HCT116 (cell line): ENCODE results near the gene C19orf25. TPM values are rescaled to one million over a fixed set of nuclear protein-coding genes. Genes with fewer than 3 reads are reported as not detected.

ENCODE experiments used
- ATAC-seq: fragments of 200-7000 bp; cut with Tn5 transposase; 2 replicates; pipeline ENCODE4 v1.9.1; 2020; ENCODE audit warnings: mild to moderate bottlenecking, moderate library complexity
- BruUV-seq: library from RNA; stranded (reverse); fragments of 400-500 nt; replicated peaks from 2 replicates; lab custom pipeline; 2021; lab: Mats Ljungman, UMichigan
- CTCF ChIA-PET: fragments of 300-600 bp; sonication (Branson Sonifier 250); formaldehyde crosslinking; loops from one replicate; lab custom pipeline; 2021; ENCODE audit warnings: antibody characterized with exemption; lab: Charles Lee
- POLR2A ChIA-PET: fragments of 300-600, 350-600 bp; sonication (Branson Sonifier 250); formaldehyde crosslinking; loops from one replicate; lab custom pipeline; 2021; ENCODE audit warnings: antibody characterized with exemption; lab: Charles Lee
- RAD21 ChIA-PET, 2 experiments: fragments of 300-600 bp; sonication (Branson Sonifier 250); formaldehyde crosslinking; loops; one replicate each; lab custom pipeline; 2023; ENCODE audit warnings: low total read pairs in 2 of 2; ENCODE audit not compliant: uncharacterized antibody in 2 of 2, unreplicated experiment in 2 of 2, low non-redundant PET in 1 of 2; lab: Charles Lee
- DNase-seq: peaks from one replicate; pipeline ENCODE4 v3.0.0-alpha.2; 2010; ENCODE audit warnings: low read depth, low spot score
- H2AFZ ChIP-seq: fragments of 200-600 bp; shearing (Covaris generic), sonication (generic); 2 replicates; pipeline ENCODE4 v1.6.1; 2017; ENCODE audit warnings: low read depth, mixed run types, mixed read lengths, antibody characterized with exemption, low read length; ENCODE audit not compliant: poor library complexity, severe bottlenecking
- H3K27ac ChIP-seq: 2 replicates; pipeline ENCODE4 v1.5.1; 2012; ENCODE audit warnings: low read depth, low read length
- H3K27me3 ChIP-seq: fragments of 200-600 bp; sonication (generic); 2 replicates; pipeline ENCODE4 v1.6.1; 2016; ENCODE audit warnings: mixed run types, low read length, mixed read lengths; ENCODE audit not compliant: insufficient read depth
- H3K36me3 ChIP-seq, 2 experiments: fragments of 200-500 bp in 1 of 2; fragments of 200-600 bp in 1 of 2; sonication (Bioruptor generic) in 1 of 2; sonication (generic) in 1 of 2; 2 replicates each; pipeline versions ENCODE4 v1.5.1 to v1.6.1; 2014 to 2016; ENCODE audit warnings: low read length in 2 of 2, inconsistent platforms in 1 of 2, mixed read lengths in 1 of 2, mixed run types in 1 of 2; ENCODE audit not compliant: insufficient read depth in 2 of 2, control insufficient read depth in 1 of 2
- H3K4me1 ChIP-seq, 2 experiments: fragments of 200-600 bp in 1 of 2; sonication (generic) in 1 of 2; 2 replicates each; pipeline versions ENCODE4 v1.5.1 to v1.6.1; 2012 to 2017; ENCODE audit warnings: low read length in 2 of 2, inconsistent platforms in 1 of 2, mild to moderate bottlenecking in 1 of 2, mixed read lengths in 1 of 2, mixed run types in 1 of 2, moderate library complexity in 1 of 2; ENCODE audit not compliant: insufficient read depth in 2 of 2, control insufficient read depth in 1 of 2
- H3K4me2 ChIP-seq: fragments of 200-600 bp; sonication (generic); 2 replicates; pipeline ENCODE4 v1.6.1; 2017; ENCODE audit warnings: mixed run types, low read length, mixed read lengths
- H3K4me3 ChIP-seq, 2 experiments: fragments of 200-600 bp in 1 of 2; sonication (generic) in 1 of 2; replicated peaks in 1 of 2; 2 replicates each; pipeline ENCODE4 v1.5.1; 2011 to 2016; ENCODE audit warnings: low read length in 2 of 2, control low read depth in 1 of 2, low read depth in 1 of 2, mild to moderate bottlenecking in 1 of 2, mixed read lengths in 1 of 2, mixed run types in 1 of 2
- H3K79me2 ChIP-seq: fragments of 200-600 bp; sonication (generic); 2 replicates; pipeline ENCODE4 v1.6.1; 2017; ENCODE audit warnings: mild to moderate bottlenecking, mixed run types, low read length, moderate library complexity, mixed read lengths; ENCODE audit not compliant: insufficient read depth
- H3K9ac ChIP-seq: fragments of 200-600 bp; sonication (generic); 2 replicates; pipeline ENCODE4 v1.6.1; 2016; ENCODE audit warnings: low read length, mixed read lengths
- H3K9me2 ChIP-seq: fragments of 200-600 bp; sonication (generic), shearing (Covaris generic); 2 replicates; pipeline ENCODE4 v1.6.1; 2017; ENCODE audit warnings: mixed run types, mild to moderate bottlenecking, moderate library complexity; ENCODE audit not compliant: insufficient read depth
- H3K9me3 ChIP-seq, 2 experiments: fragments of 200-500 bp in 1 of 2; fragments of 200-600 bp in 1 of 2; sonication (Bioruptor generic) in 1 of 2; sonication (generic) in 1 of 2; 2 replicates each; pipeline ENCODE4 v1.6.1; 2014 to 2017; ENCODE audit warnings: low read length in 2 of 2, mixed read lengths in 2 of 2, inconsistent platforms in 1 of 2, low read depth in 1 of 2, mild to moderate bottlenecking in 1 of 2, mixed run types in 1 of 2, moderate library complexity in 1 of 2; ENCODE audit not compliant: control insufficient read depth in 1 of 2, insufficient read depth in 1 of 2
- H4K20me1 ChIP-seq: fragments of 200-600 bp; sonication (generic), shearing (Covaris generic); 2 replicates; pipeline ENCODE4 v1.6.1; 2017; ENCODE audit warnings: mixed run types, mild to moderate bottlenecking, moderate library complexity; ENCODE audit not compliant: insufficient read depth
- CEBPB ChIP-seq: IDR thresholded peaks from 2 replicates; pipeline ENCODE4 v1.6.1; 2012; ENCODE audit warnings: low read depth
- CTCF ChIP-seq, 3 experiments: fragments of 200-600 bp in 1 of 3; sonication (generic) in 1 of 3; IDR thresholded peaks in 2 of 3; conservative IDR thresholded peaks in 1 of 3; 2 replicates each; pipeline ENCODE4 v1.5.1; 2012 to 2017; ENCODE audit warnings: low read depth in 2 of 3, low read length in 2 of 3, antibody characterized with exemption in 1 of 3, borderline replicate concordance in 1 of 3, control low read depth in 1 of 3, mild to moderate bottlenecking in 1 of 3, mixed read lengths in 1 of 3, mixed run types in 1 of 3, moderate library complexity in 1 of 3; ENCODE audit not compliant: insufficient read depth in 1 of 3
- EGR1 ChIP-seq: IDR thresholded peaks from 2 replicates; pipeline ENCODE4 v1.6.1; 2012; ENCODE audit warnings: low read depth
- ELF1 ChIP-seq: IDR thresholded peaks from 2 replicates; pipeline ENCODE4 v1.6.1; 2012; ENCODE audit warnings: low read depth, borderline replicate concordance
- EZH2phosphoT487 ChIP-seq: fragments of 200-600 bp; IDR thresholded peaks from 2 replicates; pipeline ENCODE4 v1.6.1; 2018; ENCODE audit warnings: antibody characterized with exemption, borderline replicate concordance
- FOSL1 ChIP-seq: IDR thresholded peaks from 2 replicates; pipeline ENCODE4 v1.6.1; 2012; ENCODE audit warnings: low read depth
- MAX ChIP-seq: IDR thresholded peaks from 2 replicates; pipeline ENCODE4 v1.6.1; 2012
- POLR2A ChIP-seq: IDR thresholded peaks from 2 replicates; pipeline ENCODE4 v1.7.0; 2011; ENCODE audit warnings: borderline replicate concordance; ENCODE audit not compliant: insufficient read depth, insufficient read length; ENCODE audit errors: extremely low read depth
- TCF7L2 ChIP-seq: IDR thresholded peaks from 2 replicates; pipeline ENCODE4 v1.7.0; 2011; ENCODE audit warnings: borderline replicate concordance, inconsistent platforms; ENCODE audit not compliant: insufficient read depth, insufficient read length; ENCODE audit errors: extremely low read depth
- YY1 ChIP-seq: IDR thresholded peaks from 2 replicates; pipeline ENCODE4 v1.6.1; 2011; ENCODE audit warnings: low read length, low read depth, moderate library complexity, mild to moderate bottlenecking; ENCODE audit not compliant: insufficient replicate concordance; ENCODE audit errors: extremely low read depth
- intact Hi-C: fragments of 100-400 bp; cut with micrococcal nuclease; formaldehyde crosslinking; loops from 2 replicates; pipeline ENCODE4 v1.10.0; 2022
- total RNA-seq: library from RNA; stranded (reverse); gene quantifications from one replicate; pipeline ENCODE4 v1.2.1, GENCODE V29; 2021; ENCODE audit not compliant: unreplicated experiment

Gene C19orf25
- total RNA-seq, 1 experiment from 2014 or later: 48.8 TPM

GRCh38 chr19:1471515-1472160 is 7.4 kb downstream of the C19orf25 start:
- H3K9ac ChIP-seq: peak overlapping the region; percentile 60
- peaks cover 19 to 39% of the 10 kb centered on the region in 2 experiments for H3K4me1 ChIP-seq
- BruUV-seq: no TSS peak
- no peak for DNase-seq
- ChIA-PET POLR2A (interaction anchor here (1.0 to 2.4 kb wide), 5 partner anchors 16 to 340 kb away, joined by 3 to 8 read pairs (median 5); partner anchors contain the start of gene REEP6), CTCF (interaction anchor here (0.9 to 1.7 kb wide), 3 partner anchors 16 to 156 kb away, joined by 3 to 7 read pairs (median 3); no protein-coding TSS in a partner anchor)
- H3K36me3 ChIP-seq: peaks cover 0 to 3% of the 10 kb centered on the region in 2 experiments; a peak in 1 of 4 replicates
- no peak overlapping the region for H2AFZ ChIP-seq
- H3K27me3 ChIP-seq: no peaks in the 10 kb centered on the region
- peak overlapping the region; percentile 91; the same call in 1 of the 2 replicates for H3K27ac ChIP-seq
- no peaks in the 10 kb centered on the region for H3K9me2 ChIP-seq
- H3K79me2 ChIP-seq: peaks cover 22% of the 10 kb centered on the region; the same call in 1 of the 2 replicates
- peak overlapping the region; percentile 96 for H3K4me2 ChIP-seq
- TF ChIP-seq YY1: no peak
- TF ChIP-seq FOSL1: no peak
- TF ChIP-seq EZH2phosphoT487: no peak
- no peak for TF ChIP-seq POLR2A
- TF ChIP-seq CEBPB: no peak
- no peak for TF ChIP-seq ELF1
- TF ChIP-seq CTCF (IDR thresholded peaks at IDR 0.05 in 2 of 3, conservative IDR thresholded peaks at IDR 0.05 in 1 of 3; ENCODE audit: borderline replicate concordance in 1 of 3, insufficient read depth in 1 of 3, low read depth in 2 of 3, low read length in 2 of 3): peak in 2 of 3 experiments; percentile 24 to 37; a peak in 3 of 6 replicates
- peak; percentile 38; the same call in 1 of the 2 replicates for TF ChIP-seq MAX
- TF ChIP-seq TCF7L2: no peak
- TF ChIP-seq EGR1: no peak
- TF ChIP-seq, all 23 proteins: peak for 2
- intact Hi-C loops: no loop called here
- RAD21 ChIA-PET: interaction anchor here in 1 of 2 experiments (0.7 kb wide), 1 partner anchor 64 kb away, joined by 3 read pairs; no protein-coding TSS in a partner anchor
- ATAC-seq: peak; percentile 9
- Histone ChIP-seq H3K4me3 (peak overlapping the region; percentile 57 to 66), H4K20me1 (no peaks in the 10 kb centered on the region), H3K9me3 (no peaks in the 10 kb centered on the region)
